Liver (tissue), 9 donors: ENCODE results near the gene CNGA4. TPM values are rescaled to one million over a fixed set of nuclear protein-coding genes. Genes with fewer than 3 reads are reported as not detected.

Source experiments
- DNase-seq: peaks from one replicate; pipeline ENCODE4 v3.0.0-alpha.2; 2017; ENCODE audit warnings: low spot score
- H3K27ac ChIP-seq, 2 donors: one replicate each; pipeline ENCODE4 v1.7.0; 2013; ENCODE audit warnings: inconsistent platforms in 2 of 2, low read length in 2 of 2, control low read depth in 1 of 2, low read depth in 1 of 2, mild to moderate bottlenecking in 1 of 2
- H3K27me3 ChIP-seq, 4 donors: one replicate each; pipeline versions ENCODE4 v1.6.1 to v1.7.0; 2013; ENCODE audit warnings: low read length in 3 of 4, inconsistent platforms in 1 of 4, mild to moderate bottlenecking in 1 of 4, moderate library complexity in 1 of 4; ENCODE audit not compliant: control insufficient read depth in 4 of 4, insufficient read depth in 4 of 4
- H3K36me3 ChIP-seq, 4 donors: one replicate each; pipeline versions ENCODE4 v1.6.1 to v1.7.0; 2013; ENCODE audit warnings: low read length in 3 of 4, mild to moderate bottlenecking in 3 of 4, low read depth in 1 of 4, moderate library complexity in 1 of 4; ENCODE audit not compliant: control insufficient read depth in 4 of 4, insufficient read depth in 3 of 4
- H3K4me1 ChIP-seq, 4 donors: one replicate each; pipeline versions ENCODE4 v1.6.1 to v1.7.0; 2013; ENCODE audit warnings: low read length in 3 of 4, mild to moderate bottlenecking in 3 of 4, moderate library complexity in 1 of 4; ENCODE audit not compliant: control insufficient read depth in 4 of 4, insufficient read depth in 4 of 4
- H3K4me3 ChIP-seq, 3 donors: one replicate each; pipeline versions ENCODE4 v1.6.1 to v1.7.0; 2013; ENCODE audit warnings: low read length in 3 of 3, control low read depth in 1 of 3, low read depth in 1 of 3, mild to moderate bottlenecking in 1 of 3
- H3K9ac ChIP-seq, 2 donors: one replicate each; pipeline ENCODE4 v1.7.0; 2013; ENCODE audit warnings: low read length in 2 of 2, mild to moderate bottlenecking in 2 of 2, moderate library complexity in 2 of 2, control low read depth in 1 of 2, low read depth in 1 of 2
- H3K9me3 ChIP-seq, 4 donors: one replicate each; pipeline versions ENCODE4 v1.6.1 to v1.7.0; 2013; ENCODE audit warnings: low read length in 3 of 4; ENCODE audit not compliant: control insufficient read depth in 4 of 4
- EGR1 ChIP-seq, 2 donors: IDR thresholded peaks; 2 replicates each; pipeline ENCODE4 v1.6.1; 2016 to 2018; ENCODE audit warnings: antibody characterized with exemption in 2 of 2, low read depth in 2 of 2
- FOXA1 ChIP-seq: IDR thresholded peaks from 2 replicates; pipeline ENCODE4 v1.6.1; 2016; ENCODE audit warnings: antibody characterized with exemption
- FOXA2 ChIP-seq: IDR thresholded peaks from 2 replicates; pipeline ENCODE4 v1.6.1; 2016; ENCODE audit warnings: antibody characterized with exemption
- GABPA ChIP-seq, 2 donors: IDR thresholded peaks in 1 of 2; conservative IDR thresholded peaks in 1 of 2; 2 replicates each; pipeline ENCODE4 v1.6.1; 2016; ENCODE audit warnings: antibody characterized with exemption in 2 of 2, mild to moderate bottlenecking in 1 of 2, moderate library complexity in 1 of 2
- HNF4A ChIP-seq, 2 donors: conservative IDR thresholded peaks; 2 replicates each; pipeline ENCODE4 v1.6.1; 2016; ENCODE audit warnings: antibody characterized with exemption in 2 of 2, mild to moderate bottlenecking in 2 of 2
- HNF4G ChIP-seq: IDR thresholded peaks from 2 replicates; pipeline ENCODE4 v1.6.1; 2016; ENCODE audit warnings: antibody characterized with exemption
- JUND ChIP-seq, 2 donors: IDR thresholded peaks; 2 replicates each; pipeline ENCODE4 v1.6.1; 2016; ENCODE audit warnings: antibody characterized with exemption in 2 of 2
- NR2F2 ChIP-seq: IDR thresholded peaks from 2 replicates; pipeline ENCODE4 v1.6.1; 2016; ENCODE audit warnings: antibody characterized with exemption
- RAD21 ChIP-seq, 2 donors: IDR thresholded peaks; 2 replicates each; pipeline ENCODE4 v1.6.1; 2016; ENCODE audit warnings: antibody characterized with exemption in 2 of 2, mild to moderate bottlenecking in 2 of 2
- RXRA ChIP-seq, 2 donors: IDR thresholded peaks; 2 replicates each; pipeline ENCODE4 v1.6.1; 2017 to 2018; ENCODE audit warnings: antibody characterized with exemption in 2 of 2, mild to moderate bottlenecking in 1 of 2
- SP1 ChIP-seq: IDR thresholded peaks from 2 replicates; pipeline ENCODE4 v1.6.1; 2018; ENCODE audit warnings: antibody characterized with exemption, mild to moderate bottlenecking
- TAF1 ChIP-seq: conservative IDR thresholded peaks from 2 replicates; pipeline ENCODE4 v1.6.1; 2016; ENCODE audit warnings: antibody characterized with exemption, mild to moderate bottlenecking
- YY1 ChIP-seq: IDR thresholded peaks from 2 replicates; pipeline ENCODE4 v1.6.1; 2016; ENCODE audit warnings: antibody characterized with exemption, mild to moderate bottlenecking
- WGBS: extraction: QIAGEN DNeasy Blood & Tissue Kit; methylation state at CpG from one replicate; pipeline ENCODE4 v1.1.7; 2013; 5-methylcytosine and 5-hydroxymethylcytosine counted together
- polyA plus RNA-seq, 2 donors: library from polyadenylated mRNA; stranded (reverse) in 1 of 2; unstranded in 1 of 2; fragments of 200-250 nt in 1 of 2; fragments of >200 nt in 1 of 2; fragmentation: Nextera tagmentation in 1 of 2; extraction: Ambion mirVana in 1 of 2; gene quantifications; one replicate each; pipeline versions ENCODE4 v1.2.1 to v1.2.3, GENCODE V29; 2013 to 2015
- total RNA-seq, 2 donors: library from RNA; depleted of rRNA; stranded (reverse); fragments of >200 nt; gene quantifications; one replicate each; pipeline ENCODE4 v1.2.3, GENCODE V29; 2014
- TF ChIP-seq, protein P1 (sequence below): IDR thresholded peaks from 2 replicates; pipeline ENCODE4 v1.6.1; 2016; ENCODE audit warnings: antibody characterized with exemption
- TF ChIP-seq, protein P2 (sequence below): fragments of 150-350 bp; IDR thresholded peaks from 2 replicates; pipeline ENCODE4 v1.5.1; 2017; ENCODE audit warnings: improper control_type of control experiment, low read depth, low read length; ENCODE audit not compliant: missing input control
- TF ChIP-seq, protein P3 (sequence below): IDR thresholded peaks from 2 replicates; pipeline ENCODE4 v1.6.1; 2016; ENCODE audit warnings: antibody characterized with exemption, mild to moderate bottlenecking
- TF ChIP-seq, protein P4 (sequence below): IDR thresholded peaks from 2 replicates; pipeline ENCODE4 v1.6.1; 2016; ENCODE audit warnings: antibody characterized with exemption
- TF ChIP-seq, protein P5 (sequence below): IDR thresholded peaks from 2 replicates; pipeline ENCODE4 v1.6.1; 2016; ENCODE audit warnings: antibody characterized with exemption
- donor health status: healthy.
- donor health status: healthy.
- donor health status: healthy.
- donor health status: healthy.
- donor health status: healthy.

The CNGA4 gene
- total and polyA plus RNA-seq, 4 donors = 0.09 TPM; not detected in 3

DNA sequence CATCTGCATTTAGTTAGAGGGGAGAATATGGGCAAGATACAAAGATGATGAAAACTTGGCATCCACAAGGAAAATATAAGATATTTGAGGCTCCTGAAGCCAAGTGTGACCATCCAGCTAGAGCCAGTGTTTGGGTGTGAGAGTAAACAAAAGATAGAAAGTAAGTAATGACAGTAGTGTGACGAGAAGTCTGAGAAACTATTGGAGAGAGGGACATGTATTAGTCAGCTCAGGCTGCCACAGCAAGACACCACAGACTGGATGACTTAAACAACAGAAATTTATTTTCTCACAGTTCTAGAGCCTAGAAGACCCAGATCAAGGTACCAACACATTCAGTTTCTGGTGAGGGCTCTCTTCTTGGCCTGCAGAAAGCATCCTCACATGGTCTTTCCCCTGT is 14.3 kb downstream of the CNGA4 start:
- no peak overlapping the region for H3K27ac ChIP-seq
- TF ChIP-seq, protein P1, sequence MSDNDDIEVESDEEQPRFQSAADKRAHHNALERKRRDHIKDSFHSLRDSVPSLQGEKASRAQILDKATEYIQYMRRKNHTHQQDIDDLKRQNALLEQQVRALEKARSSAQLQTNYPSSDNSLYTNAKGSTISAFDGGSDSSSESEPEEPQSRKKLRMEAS = no peak
- no peak for TF ChIP-seq JUND (IDR thresholded peaks at IDR 0.05)
- no peak overlapping the region for H3K4me3 ChIP-seq
- 86% methylated on average over 1 of the region's 1 CpG for WGBS
- no peaks in the 10 kb centered on the region for H3K36me3 ChIP-seq
- no peaks in the 10 kb centered on the region for H3K9me3 ChIP-seq
- no peak for DNase-seq
- H3K27me3 ChIP-seq = peaks cover 0 to 12% (median 5%) of the 10 kb centered on the region in 4 donors
- H3K9ac ChIP-seq = no peak overlapping the region
- H3K4me1 ChIP-seq = no peaks in the 10 kb centered on the region

DNA sequence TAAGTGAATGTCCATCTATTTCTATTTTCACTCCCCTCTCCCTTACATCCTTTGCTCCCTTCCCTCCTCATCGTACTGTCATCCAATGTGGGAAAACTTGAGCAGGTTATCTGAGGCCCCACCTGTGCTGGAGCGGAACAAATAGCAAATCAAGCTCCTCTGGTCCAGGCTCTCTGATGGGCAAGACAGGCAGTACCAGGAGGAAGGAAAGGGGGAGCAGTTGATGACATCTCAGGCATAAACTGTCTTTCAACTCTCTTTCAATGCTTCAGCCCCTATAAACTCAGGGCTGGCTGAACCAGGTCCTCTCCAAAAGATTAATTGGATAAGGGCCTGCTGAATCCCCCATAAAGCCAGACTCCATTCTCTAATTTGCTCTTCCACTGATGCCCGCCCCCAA is 19.3 kb downstream of the CNGA4 start:
- H3K4me1 ChIP-seq = peaks cover 3 to 10% (median 7%) of the 10 kb centered on the region in 4 donors
- H3K27ac ChIP-seq = no peak overlapping the region
- no peak overlapping the region for H3K9ac ChIP-seq
- no peak for TF ChIP-seq EGR1 (IDR thresholded peaks at IDR 0.05; ENCODE audit: low read depth in 2 of 2)
- TF ChIP-seq NR2F2 = no peak
- H3K4me3 ChIP-seq = no peak overlapping the region
- no peak for DNase-seq
- no peaks in the 10 kb centered on the region for H3K36me3 ChIP-seq
- WGBS = 82% methylated on average over 3 of the region's 3 CpGs
- H3K9me3 ChIP-seq = no peaks in the 10 kb centered on the region
- peaks cover 0 to 22% (median 13%) of the 10 kb centered on the region in 4 donors for H3K27me3 ChIP-seq

DNA sequence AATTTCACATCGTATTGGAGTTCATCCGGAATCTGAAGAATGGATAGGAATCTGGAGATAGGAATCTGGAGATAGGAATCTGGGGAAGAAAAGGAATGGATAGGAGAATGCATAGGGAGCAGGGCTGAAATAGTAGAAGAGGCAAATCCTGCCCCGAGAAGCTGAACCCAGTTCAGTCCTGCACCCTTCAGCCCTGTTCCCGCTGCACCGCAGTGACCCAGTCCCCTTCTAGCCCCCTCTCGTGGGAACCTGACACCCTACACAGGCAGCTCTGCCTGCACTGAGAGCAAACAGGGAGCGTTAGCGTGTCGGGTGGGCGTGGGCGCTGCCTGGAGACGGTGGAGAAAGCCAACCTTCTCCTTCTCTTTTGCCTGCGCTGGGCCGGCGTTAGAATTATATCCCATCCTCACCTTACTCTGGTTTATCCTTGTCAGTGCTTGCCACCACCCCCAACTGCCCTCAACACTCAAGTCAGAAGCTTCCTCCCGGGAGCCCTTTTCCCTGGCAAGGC is 19.7 kb downstream of the CNGA4 start:
- peaks cover 0 to 22% (median 13%) of the 10 kb centered on the region in 4 donors for H3K27me3 ChIP-seq
- TF ChIP-seq FOXA1 = no peak
- no peak for TF ChIP-seq HNF4G
- no peak for TF ChIP-seq SP1
- TF ChIP-seq TAF1 = no peak
- TF ChIP-seq NR2F2 = no peak
- TF ChIP-seq RAD21 (IDR thresholded peaks at IDR 0.05) = no peak
- TF ChIP-seq, protein P2, sequence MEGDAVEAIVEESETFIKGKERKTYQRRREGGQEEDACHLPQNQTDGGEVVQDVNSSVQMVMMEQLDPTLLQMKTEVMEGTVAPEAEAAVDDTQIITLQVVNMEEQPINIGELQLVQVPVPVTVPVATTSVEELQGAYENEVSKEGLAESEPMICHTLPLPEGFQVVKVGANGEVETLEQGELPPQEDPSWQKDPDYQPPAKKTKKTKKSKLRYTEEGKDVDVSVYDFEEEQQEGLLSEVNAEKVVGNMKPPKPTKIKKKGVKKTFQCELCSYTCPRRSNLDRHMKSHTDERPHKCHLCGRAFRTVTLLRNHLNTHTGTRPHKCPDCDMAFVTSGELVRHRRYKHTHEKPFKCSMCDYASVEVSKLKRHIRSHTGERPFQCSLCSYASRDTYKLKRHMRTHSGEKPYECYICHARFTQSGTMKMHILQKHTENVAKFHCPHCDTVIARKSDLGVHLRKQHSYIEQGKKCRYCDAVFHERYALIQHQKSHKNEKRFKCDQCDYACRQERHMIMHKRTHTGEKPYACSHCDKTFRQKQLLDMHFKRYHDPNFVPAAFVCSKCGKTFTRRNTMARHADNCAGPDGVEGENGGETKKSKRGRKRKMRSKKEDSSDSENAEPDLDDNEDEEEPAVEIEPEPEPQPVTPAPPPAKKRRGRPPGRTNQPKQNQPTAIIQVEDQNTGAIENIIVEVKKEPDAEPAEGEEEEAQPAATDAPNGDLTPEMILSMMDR = no peak
- no peak for TF ChIP-seq YY1
- TF ChIP-seq FOXA2 = no peak
- TF ChIP-seq, protein P3, sequence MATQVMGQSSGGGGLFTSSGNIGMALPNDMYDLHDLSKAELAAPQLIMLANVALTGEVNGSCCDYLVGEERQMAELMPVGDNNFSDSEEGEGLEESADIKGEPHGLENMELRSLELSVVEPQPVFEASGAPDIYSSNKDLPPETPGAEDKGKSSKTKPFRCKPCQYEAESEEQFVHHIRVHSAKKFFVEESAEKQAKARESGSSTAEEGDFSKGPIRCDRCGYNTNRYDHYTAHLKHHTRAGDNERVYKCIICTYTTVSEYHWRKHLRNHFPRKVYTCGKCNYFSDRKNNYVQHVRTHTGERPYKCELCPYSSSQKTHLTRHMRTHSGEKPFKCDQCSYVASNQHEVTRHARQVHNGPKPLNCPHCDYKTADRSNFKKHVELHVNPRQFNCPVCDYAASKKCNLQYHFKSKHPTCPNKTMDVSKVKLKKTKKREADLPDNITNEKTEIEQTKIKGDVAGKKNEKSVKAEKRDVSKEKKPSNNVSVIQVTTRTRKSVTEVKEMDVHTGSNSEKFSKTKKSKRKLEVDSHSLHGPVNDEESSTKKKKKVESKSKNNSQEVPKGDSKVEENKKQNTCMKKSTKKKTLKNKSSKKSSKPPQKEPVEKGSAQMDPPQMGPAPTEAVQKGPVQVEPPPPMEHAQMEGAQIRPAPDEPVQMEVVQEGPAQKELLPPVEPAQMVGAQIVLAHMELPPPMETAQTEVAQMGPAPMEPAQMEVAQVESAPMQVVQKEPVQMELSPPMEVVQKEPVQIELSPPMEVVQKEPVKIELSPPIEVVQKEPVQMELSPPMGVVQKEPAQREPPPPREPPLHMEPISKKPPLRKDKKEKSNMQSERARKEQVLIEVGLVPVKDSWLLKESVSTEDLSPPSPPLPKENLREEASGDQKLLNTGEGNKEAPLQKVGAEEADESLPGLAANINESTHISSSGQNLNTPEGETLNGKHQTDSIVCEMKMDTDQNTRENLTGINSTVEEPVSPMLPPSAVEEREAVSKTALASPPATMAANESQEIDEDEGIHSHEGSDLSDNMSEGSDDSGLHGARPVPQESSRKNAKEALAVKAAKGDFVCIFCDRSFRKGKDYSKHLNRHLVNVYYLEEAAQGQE = no peak
- TF ChIP-seq, protein P1 = no peak
- TF ChIP-seq, protein P4, sequence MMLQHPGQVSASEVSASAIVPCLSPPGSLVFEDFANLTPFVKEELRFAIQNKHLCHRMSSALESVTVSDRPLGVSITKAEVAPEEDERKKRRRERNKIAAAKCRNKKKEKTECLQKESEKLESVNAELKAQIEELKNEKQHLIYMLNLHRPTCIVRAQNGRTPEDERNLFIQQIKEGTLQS = no peak
- no peak for TF ChIP-seq EGR1 (IDR thresholded peaks at IDR 0.05; ENCODE audit: low read depth in 2 of 2)
- no peak for TF ChIP-seq RXRA (IDR thresholded peaks at IDR 0.05)
- no peak for TF ChIP-seq HNF4A (conservative IDR thresholded peaks at IDR 0.05)
- TF ChIP-seq GABPA (IDR thresholded peaks at IDR 0.05 in 1 of 2, conservative IDR thresholded peaks at IDR 0.05 in 1 of 2) = no peak
- no peak for TF ChIP-seq JUND (IDR thresholded peaks at IDR 0.05)
- TF ChIP-seq, protein P5, sequence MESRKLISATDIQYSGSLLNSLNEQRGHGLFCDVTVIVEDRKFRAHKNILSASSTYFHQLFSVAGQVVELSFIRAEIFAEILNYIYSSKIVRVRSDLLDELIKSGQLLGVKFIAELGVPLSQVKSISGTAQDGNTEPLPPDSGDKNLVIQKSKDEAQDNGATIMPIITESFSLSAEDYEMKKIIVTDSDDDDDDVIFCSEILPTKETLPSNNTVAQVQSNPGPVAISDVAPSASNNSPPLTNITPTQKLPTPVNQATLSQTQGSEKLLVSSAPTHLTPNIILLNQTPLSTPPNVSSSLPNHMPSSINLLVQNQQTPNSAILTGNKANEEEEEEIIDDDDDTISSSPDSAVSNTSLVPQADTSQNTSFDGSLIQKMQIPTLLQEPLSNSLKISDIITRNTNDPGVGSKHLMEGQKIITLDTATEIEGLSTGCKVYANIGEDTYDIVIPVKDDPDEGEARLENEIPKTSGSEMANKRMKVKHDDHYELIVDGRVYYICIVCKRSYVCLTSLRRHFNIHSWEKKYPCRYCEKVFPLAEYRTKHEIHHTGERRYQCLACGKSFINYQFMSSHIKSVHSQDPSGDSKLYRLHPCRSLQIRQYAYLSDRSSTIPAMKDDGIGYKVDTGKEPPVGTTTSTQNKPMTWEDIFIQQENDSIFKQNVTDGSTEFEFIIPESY = no peak
- peak overlapping the region in 1 of 3 donors; percentile 46 for H3K4me3 ChIP-seq
- H3K9ac ChIP-seq = no peak overlapping the region
- no peak overlapping the region for H3K27ac ChIP-seq
- H3K4me1 ChIP-seq = peaks cover 3 to 10% (median 7%) of the 10 kb centered on the region in 4 donors
- H3K36me3 ChIP-seq = no peaks in the 10 kb centered on the region
- H3K9me3 ChIP-seq = no peaks in the 10 kb centered on the region
- no peak for DNase-seq
- 13% methylated on average over 16 of the region's 16 CpGs for WGBS
